HL-60/S4 (cell line): ENCODE data around the gene FRMD4A.

Source experiments
- in situ Hi-C: fragments of 300-500 bp; cut with MboI; formaldehyde crosslinking; loops from 2 replicates; pipeline ENCODE4 v1.14.3; 2022; ENCODE audit warnings: low sequenced_read_pairs

The FRMD4A gene

GRCh38 chr10:14023673-14024328, 306.9 kb downstream of the FRMD4A start:
- in situ Hi-C loops, result no loop called here

GRCh38 chr10:14022954-14023672, 307.6 kb downstream of the FRMD4A start:
- in situ Hi-C loops, result no loop called here

GRCh38 chr10:14022052-14022451, 308.7 kb downstream of the FRMD4A start:
- in situ Hi-C loops, result no loop called here

- in situ Hi-C loops, result no loop called here
Observed at GRCh38 chr10:14020037-14020664, 310.6 kb downstream of the FRMD4A start.

GRCh38 chr10:14017467-14017866, 313.3 kb downstream of the FRMD4A start:
- in situ Hi-C loops, result no loop called here

GRCh38 chr10:14016931-14017333, 313.8 kb downstream of the FRMD4A start:
- in situ Hi-C loops, result no loop called here

GRCh38 chr10:14016011-14016536, 314.6 kb downstream of the FRMD4A start:
- in situ Hi-C loops, result no loop called here

- in situ Hi-C loops, result no loop called here
Observed at GRCh38 chr10:14014423-14014822, 316.3 kb downstream of the FRMD4A start.

- in situ Hi-C loops, result no loop called here
Observed at GRCh38 chr10:14010769-14011574, 319.8 kb downstream of the FRMD4A start.

- in situ Hi-C loops, result no loop called here
Observed at GRCh38 chr10:14010101-14010558, 320.6 kb downstream of the FRMD4A start.

- in situ Hi-C loops, result no loop called here
Observed at GRCh38 chr10:14009371-14010100, 321.2 kb downstream of the FRMD4A start.

- in situ Hi-C loops, result no loop called here
Observed at GRCh38 chr10:14008740-14009080, 322.0 kb downstream of the FRMD4A start.

GRCh38 chr10:14004536-14004935, 326.2 kb downstream of the FRMD4A start:
- in situ Hi-C loops, result no loop called here

GRCh38 chr10:14003517-14004184, 327.1 kb downstream of the FRMD4A start:
- in situ Hi-C loops, result no loop called here

GRCh38 chr10:14001298-14002040, 329.3 kb downstream of the FRMD4A start:
- in situ Hi-C loops, result no loop called here

GRCh38 chr10:13998163-13998835, 332.4 kb downstream of the FRMD4A start:
- in situ Hi-C loops, result no loop called here

- in situ Hi-C loops, result no loop called here
Observed at GRCh38 chr10:13997650-13998049, 333.1 kb downstream of the FRMD4A start.

GRCh38 chr10:13994932-13995331, 335.8 kb downstream of the FRMD4A start:
- in situ Hi-C loops, result no loop called here

GRCh38 chr10:13993673-13994089, 337.0 kb downstream of the FRMD4A start:
- in situ Hi-C loops, result no loop called here
